ENCODE results near the gene SPEG. TPM values are rescaled to one million over a fixed set of nuclear protein-coding genes. Genes with fewer than 3 reads are reported as not detected.

The SPEG gene
- total and polyA plus RNA-seq, 2 of the 8 experiments (the other 6 are each of a cell fraction or from before 2014, with no cell fraction given), result 19.9 to 32.0 TPM

DNA sequence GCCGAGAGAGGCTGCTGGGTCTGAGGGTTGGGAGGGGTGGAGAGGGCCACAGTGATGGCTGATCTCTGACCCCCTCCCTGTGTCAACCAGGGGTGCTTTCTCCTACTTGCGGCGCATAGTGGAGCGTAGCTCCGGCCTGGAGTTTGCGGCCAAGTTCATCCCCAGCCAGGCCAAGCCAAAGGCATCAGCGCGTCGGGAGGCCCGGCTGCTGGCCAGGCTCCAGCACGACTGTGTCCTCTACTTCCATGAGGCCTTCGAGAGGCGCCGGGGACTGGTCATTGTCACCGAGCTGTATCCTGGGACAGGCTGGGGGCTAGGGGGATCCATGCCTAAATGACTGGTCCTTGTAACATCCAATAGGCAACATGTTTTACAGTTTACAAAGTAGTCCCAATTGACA lies 43.2 kb downstream of the SPEG start (continued):
- TF ChIP-seq CHD1 (IDR thresholded peaks at IDR 0.05; ENCODE audit: low read depth, low read length) (no peak), EGR1 (IDR thresholded peaks at IDR 0.05; ENCODE audit: borderline replicate concordance, low read depth, low read length) (no peak), CEBPB (IDR thresholded peaks at IDR 0.05; ENCODE audit: low read depth, low read length) (no peak), BRCA1 (IDR thresholded peaks at IDR 0.05; ENCODE audit: low read depth, low read length) (no peak), POU5F1 (IDR thresholded peaks at IDR 0.05; ENCODE audit: low read depth, low read length) (no peak), NRF1 (IDR thresholded peaks at IDR 0.05; ENCODE audit: low read depth, low read length) (no peak), SIRT6 (IDR thresholded peaks at IDR 0.05; ENCODE audit: low read length) (no peak), FOSL1 (IDR thresholded peaks at IDR 0.05; ENCODE audit: insufficient read depth, low read depth, low read length) (no peak), SP4 (IDR thresholded peaks at IDR 0.05; ENCODE audit: low read length) (no peak), POLR2AphosphoS5 (IDR thresholded peaks at IDR 0.05; ENCODE audit: low read depth, low read length) (no peak), BCL11A (IDR thresholded peaks at IDR 0.05; ENCODE audit: low read depth in 2 of 2, low read length in 2 of 2) (no peak)
- TF ChIP-seq, protein P1, sequence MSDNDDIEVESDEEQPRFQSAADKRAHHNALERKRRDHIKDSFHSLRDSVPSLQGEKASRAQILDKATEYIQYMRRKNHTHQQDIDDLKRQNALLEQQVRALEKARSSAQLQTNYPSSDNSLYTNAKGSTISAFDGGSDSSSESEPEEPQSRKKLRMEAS (IDR thresholded peaks at IDR 0.05), result no peak
